GM18526 (cell line): ENCODE data around the gene KLK4.

Experiments used
- POLR2A ChIP-seq: IDR thresholded peaks from 3 replicates; pipeline ENCODE4 v1.6.1; 2011; ENCODE audit not compliant: insufficient read length; ENCODE audit errors: extremely low read depth

KLK4 gene

GRCh38 chr19:50898018-50898417 lies 13.2 kb downstream of the KLK4 start:
- no peak for TF ChIP-seq POLR2A

GRCh38 chr19:50897612-50898011 lies 13.6 kb downstream of the KLK4 start:
- no peak for TF ChIP-seq POLR2A

DNA sequence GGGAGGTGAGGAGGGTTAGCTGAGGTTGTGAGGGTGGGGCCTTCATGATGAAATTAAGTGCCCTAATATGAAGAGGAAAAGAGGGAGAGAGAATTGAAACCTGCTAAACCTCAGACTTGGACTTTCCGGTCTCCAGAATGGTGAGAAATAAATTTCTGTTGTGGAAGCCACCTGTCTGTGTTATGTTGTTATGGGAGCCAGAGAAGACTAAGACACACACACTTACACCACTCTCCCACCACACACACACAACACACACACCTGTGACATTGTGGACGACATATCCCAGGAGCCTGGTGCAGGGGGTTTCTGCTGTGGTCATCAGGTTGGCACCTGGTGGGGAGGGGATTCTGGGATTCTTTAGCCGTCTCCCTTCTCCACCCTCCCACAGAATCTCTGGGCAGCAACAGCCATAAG lies 14.0 kb downstream of the KLK4 start:
- no peak for TF ChIP-seq POLR2A

DNA sequence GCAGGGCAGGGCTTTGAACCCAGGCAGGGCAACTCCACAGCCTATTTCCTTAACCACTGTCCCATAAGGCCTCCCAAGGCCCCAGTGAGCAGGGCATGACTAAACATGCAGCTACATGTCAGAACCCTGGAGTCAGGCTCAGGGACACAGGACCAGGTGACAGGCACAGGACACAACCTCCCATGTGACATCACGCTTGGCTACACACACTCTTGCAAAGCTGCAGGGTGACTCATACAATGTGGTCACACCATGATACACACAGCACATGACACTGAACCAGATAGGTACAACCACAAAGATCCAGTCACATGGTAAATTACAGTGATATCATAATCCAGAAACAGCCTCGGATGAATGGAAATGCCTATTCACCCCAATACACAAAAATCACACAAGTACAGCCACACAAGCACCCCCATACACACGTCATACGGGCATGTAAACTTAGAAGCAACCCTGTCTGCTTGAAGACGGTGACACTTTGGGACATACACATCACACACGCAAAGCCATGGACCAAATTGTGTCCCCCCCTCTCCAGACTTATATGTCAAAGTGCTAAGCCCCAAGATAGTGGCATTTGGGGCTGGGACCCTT lies 14.5 kb downstream of the KLK4 start:
- TF ChIP-seq POLR2A: peak; percentile 24

DNA sequence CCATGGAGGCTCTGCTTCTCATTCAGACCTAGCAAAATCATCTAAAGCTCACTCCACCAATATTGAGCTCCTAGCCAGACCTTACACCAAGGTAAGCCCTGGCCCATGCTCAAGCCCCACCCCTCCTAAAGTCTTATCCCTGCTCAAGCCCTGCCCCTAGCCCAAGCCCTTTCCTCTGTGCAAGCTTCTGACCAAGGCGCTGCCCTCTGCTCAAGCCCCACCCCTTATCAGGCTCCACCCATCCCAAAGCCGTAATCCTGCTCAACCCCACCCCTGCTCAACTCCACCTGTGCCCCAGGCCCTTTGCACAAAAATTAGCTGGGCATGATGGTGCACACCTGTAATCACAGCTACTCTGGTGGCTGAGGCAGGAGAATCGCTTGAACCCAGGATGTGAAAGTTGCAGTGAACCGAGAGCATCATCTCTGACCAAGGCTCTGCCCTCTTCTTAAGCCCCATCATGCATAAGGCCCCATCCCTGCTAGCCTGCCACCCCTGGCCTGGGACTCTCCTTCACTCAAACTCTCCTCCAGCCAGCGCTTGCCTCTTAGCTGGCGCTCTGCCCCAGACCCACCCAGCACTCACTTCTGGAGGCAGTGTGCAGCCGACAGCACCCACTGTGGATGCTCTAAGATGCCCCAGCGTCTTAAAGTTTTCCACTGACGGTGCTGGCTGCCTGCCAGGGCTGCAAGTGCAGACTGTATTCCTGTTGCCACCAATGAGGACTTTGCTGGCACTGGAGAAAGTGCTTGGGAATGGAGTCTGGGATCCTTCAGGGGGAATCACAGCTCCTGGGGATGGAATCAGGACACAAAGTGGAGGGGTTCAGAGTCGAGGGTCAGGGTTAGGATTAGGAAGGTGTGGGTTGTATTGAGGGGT lies 16.5 kb downstream of the KLK4 start:
- TF ChIP-seq POLR2A: no peak

- TF ChIP-seq POLR2A: no peak
These were observed 18.0 kb downstream of the KLK4 start for GRCh38 chr19:50893047-50893736.

- TF ChIP-seq POLR2A: no peak
These were observed 20.0 kb downstream of the KLK4 start for GRCh38 chr19:50891253-50891625.

DNA sequence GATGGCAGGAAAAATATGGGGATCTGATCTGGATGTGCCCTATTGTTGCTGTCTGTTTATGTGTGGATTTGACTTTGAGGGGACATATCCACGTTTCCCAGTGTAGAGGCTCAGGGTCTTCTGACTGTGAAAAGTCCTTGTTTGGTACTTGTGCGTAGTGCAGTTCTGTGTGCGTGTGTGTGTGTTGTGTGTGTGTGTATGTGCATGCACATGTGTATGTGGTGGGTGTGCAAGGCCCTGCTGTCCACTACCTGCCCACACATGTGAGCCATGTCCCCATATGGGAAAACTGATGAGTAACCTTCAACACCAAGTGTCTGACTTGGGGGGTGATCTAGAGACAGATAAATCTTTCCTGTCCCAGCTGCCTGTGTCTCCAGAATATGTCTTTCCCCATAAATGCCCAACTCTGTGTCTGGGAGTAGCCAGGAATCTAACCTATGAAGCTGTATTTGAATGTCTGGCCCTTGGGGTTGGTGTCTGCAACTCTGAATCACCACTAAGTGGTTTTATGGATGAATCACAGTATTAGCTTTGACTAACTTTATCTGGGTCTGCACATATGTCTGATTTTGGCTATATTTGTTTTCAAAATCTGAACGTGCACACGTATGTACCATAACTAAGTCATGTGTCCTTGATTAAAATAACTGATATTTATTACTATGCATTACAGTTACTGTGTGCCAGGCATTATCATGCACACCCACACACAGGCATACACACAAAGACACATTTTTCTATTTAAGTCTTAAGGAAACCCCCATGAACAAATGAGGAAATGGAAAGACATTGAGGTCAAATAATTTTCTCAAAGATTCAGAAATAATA lies 20.6 kb downstream of the KLK4 start:
- TF ChIP-seq POLR2A: no peak

- no peak for TF ChIP-seq POLR2A
These were observed 21.6 kb downstream of the KLK4 start for GRCh38 chr19:50889638-50890037.

DNA sequence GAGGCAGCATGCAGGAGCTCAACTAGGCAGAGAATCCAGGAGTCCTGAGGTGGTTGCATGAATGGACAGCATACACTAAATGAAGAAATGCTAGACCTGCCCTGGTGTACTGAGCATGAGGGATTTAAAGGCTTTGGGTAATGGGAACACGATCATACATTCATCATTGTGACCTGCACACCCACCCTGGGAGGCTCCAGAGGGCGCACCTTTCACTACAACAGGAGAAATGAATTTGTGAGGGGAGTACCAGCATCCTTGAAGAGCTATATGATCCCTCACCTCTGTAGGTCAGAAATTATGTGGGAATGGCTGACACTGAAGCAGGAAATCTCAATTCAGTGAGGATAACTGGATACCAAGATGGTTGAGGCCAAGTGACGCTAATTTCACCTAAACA lies 29.0 kb downstream of the KLK4 start:
- TF ChIP-seq POLR2A: no peak

DNA sequence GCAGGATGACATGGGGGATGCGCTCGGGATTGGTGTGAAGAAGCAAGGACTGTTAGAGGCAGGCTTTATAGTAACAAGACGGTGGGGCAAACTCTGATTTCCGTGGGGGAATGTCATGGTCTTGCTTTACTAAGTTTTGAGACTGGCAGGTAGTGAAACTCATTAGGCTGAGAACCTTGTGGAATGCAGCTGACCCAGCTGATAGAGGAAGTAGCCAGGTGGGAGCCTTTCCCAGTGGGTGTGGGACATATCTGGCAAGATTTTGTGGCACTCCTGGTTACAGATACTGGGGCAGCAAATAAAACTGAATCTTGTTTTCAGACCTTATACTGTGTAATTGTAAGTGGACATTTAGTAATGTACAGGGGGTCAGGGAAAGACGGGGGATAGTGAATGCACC lies 31.0 kb downstream of the KLK4 start:
- no peak for TF ChIP-seq POLR2A

DNA sequence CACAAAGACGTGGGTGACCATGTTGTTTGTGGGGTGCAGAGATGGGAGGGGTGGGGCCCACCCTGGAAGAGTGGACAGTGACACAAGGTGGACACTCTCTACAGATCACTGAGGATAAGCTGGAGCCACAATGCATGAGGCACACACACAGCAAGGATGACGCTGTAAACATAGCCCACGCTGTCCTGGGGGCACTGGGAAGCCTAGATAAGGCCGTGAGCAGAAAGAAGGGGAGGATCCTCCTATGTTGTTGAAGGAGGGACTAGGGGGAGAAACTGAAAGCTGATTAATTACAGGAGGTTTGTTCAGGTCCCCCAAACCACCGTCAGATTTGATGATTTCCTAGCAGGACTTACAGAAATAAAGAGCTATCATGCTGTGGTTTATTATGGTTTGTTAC lies 32.3 kb downstream of the KLK4 start:
- TF ChIP-seq POLR2A: no peak

GRCh38 chr19:50877338-50877737 lies 33.9 kb downstream of the KLK4 start:
- TF ChIP-seq POLR2A: no peak

GRCh38 chr19:50876456-50876855 lies 34.7 kb downstream of the KLK4 start:
- no peak for TF ChIP-seq POLR2A

GRCh38 chr19:50875795-50876422 lies 35.3 kb downstream of the KLK4 start:
- no peak for TF ChIP-seq POLR2A
